ENCODE data around the gene ASB17.

DNA sequence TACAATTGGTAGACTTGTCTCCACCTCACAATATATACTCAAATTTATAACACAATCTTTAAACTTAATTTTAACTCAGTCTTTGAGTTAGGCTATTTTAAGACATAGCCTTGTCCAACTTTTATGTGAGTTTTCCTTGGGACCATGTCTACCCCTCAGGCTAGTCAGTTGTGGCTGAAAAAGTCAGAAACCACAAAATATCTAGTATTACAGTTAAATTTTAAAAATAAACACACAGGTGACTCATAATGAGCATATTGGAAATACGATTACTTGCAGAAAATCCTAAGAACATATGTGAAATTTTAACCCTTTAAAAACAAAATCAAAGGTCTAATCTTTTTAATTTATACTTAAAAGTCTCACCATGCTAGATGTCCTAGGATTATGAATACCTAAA is 4.8 kb upstream of the ASB17 start:
- no peak for TF ChIP-seq CBX3 (IDR thresholded peaks at IDR 0.05; ENCODE audit: borderline replicate concordance, low read depth)
- TF ChIP-seq TAF1 (IDR thresholded peaks at IDR 0.05; ENCODE audit: borderline replicate concordance, low read depth, low read length), result no peak
- TF ChIP-seq, protein P1, sequence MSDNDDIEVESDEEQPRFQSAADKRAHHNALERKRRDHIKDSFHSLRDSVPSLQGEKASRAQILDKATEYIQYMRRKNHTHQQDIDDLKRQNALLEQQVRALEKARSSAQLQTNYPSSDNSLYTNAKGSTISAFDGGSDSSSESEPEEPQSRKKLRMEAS (IDR thresholded peaks at IDR 0.05; ENCODE audit: low read depth, low read length), result no peak
- no peak for TF ChIP-seq POLR2A (IDR thresholded peaks at IDR 0.05; ENCODE audit: low read depth, low read length)
- TF ChIP-seq ZNF207 (IDR thresholded peaks at IDR 0.05; ENCODE audit: borderline replicate concordance), result no peak
- TF ChIP-seq, protein P2, sequence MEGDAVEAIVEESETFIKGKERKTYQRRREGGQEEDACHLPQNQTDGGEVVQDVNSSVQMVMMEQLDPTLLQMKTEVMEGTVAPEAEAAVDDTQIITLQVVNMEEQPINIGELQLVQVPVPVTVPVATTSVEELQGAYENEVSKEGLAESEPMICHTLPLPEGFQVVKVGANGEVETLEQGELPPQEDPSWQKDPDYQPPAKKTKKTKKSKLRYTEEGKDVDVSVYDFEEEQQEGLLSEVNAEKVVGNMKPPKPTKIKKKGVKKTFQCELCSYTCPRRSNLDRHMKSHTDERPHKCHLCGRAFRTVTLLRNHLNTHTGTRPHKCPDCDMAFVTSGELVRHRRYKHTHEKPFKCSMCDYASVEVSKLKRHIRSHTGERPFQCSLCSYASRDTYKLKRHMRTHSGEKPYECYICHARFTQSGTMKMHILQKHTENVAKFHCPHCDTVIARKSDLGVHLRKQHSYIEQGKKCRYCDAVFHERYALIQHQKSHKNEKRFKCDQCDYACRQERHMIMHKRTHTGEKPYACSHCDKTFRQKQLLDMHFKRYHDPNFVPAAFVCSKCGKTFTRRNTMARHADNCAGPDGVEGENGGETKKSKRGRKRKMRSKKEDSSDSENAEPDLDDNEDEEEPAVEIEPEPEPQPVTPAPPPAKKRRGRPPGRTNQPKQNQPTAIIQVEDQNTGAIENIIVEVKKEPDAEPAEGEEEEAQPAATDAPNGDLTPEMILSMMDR (IDR thresholded peaks at IDR 0.05 in 2 of 3, conservative IDR thresholded peaks at IDR 0.05 in 1 of 3; ENCODE audit: control insufficient read depth in 2 of 3, extremely low read depth in 1 of 3, insufficient read depth in 1 of 3, low read depth in 3 of 3, low read length in 3 of 3), result no peak
- no peak for TF ChIP-seq ASH2L (IDR thresholded peaks at IDR 0.05; ENCODE audit: borderline replicate concordance, low read depth)
- TF ChIP-seq, protein P3, sequence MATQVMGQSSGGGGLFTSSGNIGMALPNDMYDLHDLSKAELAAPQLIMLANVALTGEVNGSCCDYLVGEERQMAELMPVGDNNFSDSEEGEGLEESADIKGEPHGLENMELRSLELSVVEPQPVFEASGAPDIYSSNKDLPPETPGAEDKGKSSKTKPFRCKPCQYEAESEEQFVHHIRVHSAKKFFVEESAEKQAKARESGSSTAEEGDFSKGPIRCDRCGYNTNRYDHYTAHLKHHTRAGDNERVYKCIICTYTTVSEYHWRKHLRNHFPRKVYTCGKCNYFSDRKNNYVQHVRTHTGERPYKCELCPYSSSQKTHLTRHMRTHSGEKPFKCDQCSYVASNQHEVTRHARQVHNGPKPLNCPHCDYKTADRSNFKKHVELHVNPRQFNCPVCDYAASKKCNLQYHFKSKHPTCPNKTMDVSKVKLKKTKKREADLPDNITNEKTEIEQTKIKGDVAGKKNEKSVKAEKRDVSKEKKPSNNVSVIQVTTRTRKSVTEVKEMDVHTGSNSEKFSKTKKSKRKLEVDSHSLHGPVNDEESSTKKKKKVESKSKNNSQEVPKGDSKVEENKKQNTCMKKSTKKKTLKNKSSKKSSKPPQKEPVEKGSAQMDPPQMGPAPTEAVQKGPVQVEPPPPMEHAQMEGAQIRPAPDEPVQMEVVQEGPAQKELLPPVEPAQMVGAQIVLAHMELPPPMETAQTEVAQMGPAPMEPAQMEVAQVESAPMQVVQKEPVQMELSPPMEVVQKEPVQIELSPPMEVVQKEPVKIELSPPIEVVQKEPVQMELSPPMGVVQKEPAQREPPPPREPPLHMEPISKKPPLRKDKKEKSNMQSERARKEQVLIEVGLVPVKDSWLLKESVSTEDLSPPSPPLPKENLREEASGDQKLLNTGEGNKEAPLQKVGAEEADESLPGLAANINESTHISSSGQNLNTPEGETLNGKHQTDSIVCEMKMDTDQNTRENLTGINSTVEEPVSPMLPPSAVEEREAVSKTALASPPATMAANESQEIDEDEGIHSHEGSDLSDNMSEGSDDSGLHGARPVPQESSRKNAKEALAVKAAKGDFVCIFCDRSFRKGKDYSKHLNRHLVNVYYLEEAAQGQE (IDR thresholded peaks at IDR 0.05; ENCODE audit: low read depth, low read length), result no peak
- no peak for TF ChIP-seq SREBF2 (IDR thresholded peaks at IDR 0.05; ENCODE audit: low read length)
- TF ChIP-seq, protein P4, sequence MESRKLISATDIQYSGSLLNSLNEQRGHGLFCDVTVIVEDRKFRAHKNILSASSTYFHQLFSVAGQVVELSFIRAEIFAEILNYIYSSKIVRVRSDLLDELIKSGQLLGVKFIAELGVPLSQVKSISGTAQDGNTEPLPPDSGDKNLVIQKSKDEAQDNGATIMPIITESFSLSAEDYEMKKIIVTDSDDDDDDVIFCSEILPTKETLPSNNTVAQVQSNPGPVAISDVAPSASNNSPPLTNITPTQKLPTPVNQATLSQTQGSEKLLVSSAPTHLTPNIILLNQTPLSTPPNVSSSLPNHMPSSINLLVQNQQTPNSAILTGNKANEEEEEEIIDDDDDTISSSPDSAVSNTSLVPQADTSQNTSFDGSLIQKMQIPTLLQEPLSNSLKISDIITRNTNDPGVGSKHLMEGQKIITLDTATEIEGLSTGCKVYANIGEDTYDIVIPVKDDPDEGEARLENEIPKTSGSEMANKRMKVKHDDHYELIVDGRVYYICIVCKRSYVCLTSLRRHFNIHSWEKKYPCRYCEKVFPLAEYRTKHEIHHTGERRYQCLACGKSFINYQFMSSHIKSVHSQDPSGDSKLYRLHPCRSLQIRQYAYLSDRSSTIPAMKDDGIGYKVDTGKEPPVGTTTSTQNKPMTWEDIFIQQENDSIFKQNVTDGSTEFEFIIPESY (IDR thresholded peaks at IDR 0.05), result no peak
- peak; percentile 88 for TF ChIP-seq RUNX3 (IDR thresholded peaks at IDR 0.05; ENCODE audit: low read length)
- no peak for TF ChIP-seq SIN3A (IDR thresholded peaks at IDR 0.05; ENCODE audit: low read depth, low read length)
- TF ChIP-seq NRF1 (conservative IDR thresholded peaks at IDR 0.05; ENCODE audit: low read depth, low read length), result no peak

Measured in GM12878 (cell line).